Measurements from ENCODE around the gene VIT. TPM values are rescaled to one million over a fixed set of nuclear protein-coding genes. Genes with fewer than 3 reads are reported as not detected.

VIT gene
- polyA plus RNA-seq, 1 of the 3 experiments (the other 2 are of a cell fraction), result not detected

GRCh38 chr2:36698993-36699392 is 2.5 kb downstream of the VIT start:
- ChIA-PET CTCF (interaction anchor here (1.3 to 2.6 kb wide), 4 partner anchors 34 to 86 kb away, joined by 3 to 6 read pairs (median 4); no protein-coding TSS in a partner anchor), POLR2A (no interaction called here)
- WGBS (ENCODE audit: low lambda C conversion rate), result 63% methylated on average over 1 of the region's 1 CpG
- H3K4me3 ChIP-seq (ENCODE audit: low read depth in 2 of 2, low read length in 1 of 2), result no peak overlapping the region
- no peak for TF ChIP-seq IRF3 (IDR thresholded peaks at IDR 0.05; ENCODE audit: low read depth, low read length)
- TF ChIP-seq TAF1 (IDR thresholded peaks at IDR 0.05; ENCODE audit: borderline replicate concordance, low read depth, low read length), result no peak
- TF ChIP-seq RCOR1 (IDR thresholded peaks at IDR 0.05; ENCODE audit: low read length), result no peak
- TF ChIP-seq TCF12 (IDR thresholded peaks at IDR 0.05), result no peak
- no peak for TF ChIP-seq PBX3 (IDR thresholded peaks at IDR 0.05)
- no peak for TF ChIP-seq SIN3A (IDR thresholded peaks at IDR 0.05; ENCODE audit: borderline replicate concordance, low read depth, low read length)
- TF ChIP-seq MEF2A (IDR thresholded peaks at IDR 0.05; ENCODE audit: borderline replicate concordance, low read depth), result no peak
- TF ChIP-seq, protein P1, sequence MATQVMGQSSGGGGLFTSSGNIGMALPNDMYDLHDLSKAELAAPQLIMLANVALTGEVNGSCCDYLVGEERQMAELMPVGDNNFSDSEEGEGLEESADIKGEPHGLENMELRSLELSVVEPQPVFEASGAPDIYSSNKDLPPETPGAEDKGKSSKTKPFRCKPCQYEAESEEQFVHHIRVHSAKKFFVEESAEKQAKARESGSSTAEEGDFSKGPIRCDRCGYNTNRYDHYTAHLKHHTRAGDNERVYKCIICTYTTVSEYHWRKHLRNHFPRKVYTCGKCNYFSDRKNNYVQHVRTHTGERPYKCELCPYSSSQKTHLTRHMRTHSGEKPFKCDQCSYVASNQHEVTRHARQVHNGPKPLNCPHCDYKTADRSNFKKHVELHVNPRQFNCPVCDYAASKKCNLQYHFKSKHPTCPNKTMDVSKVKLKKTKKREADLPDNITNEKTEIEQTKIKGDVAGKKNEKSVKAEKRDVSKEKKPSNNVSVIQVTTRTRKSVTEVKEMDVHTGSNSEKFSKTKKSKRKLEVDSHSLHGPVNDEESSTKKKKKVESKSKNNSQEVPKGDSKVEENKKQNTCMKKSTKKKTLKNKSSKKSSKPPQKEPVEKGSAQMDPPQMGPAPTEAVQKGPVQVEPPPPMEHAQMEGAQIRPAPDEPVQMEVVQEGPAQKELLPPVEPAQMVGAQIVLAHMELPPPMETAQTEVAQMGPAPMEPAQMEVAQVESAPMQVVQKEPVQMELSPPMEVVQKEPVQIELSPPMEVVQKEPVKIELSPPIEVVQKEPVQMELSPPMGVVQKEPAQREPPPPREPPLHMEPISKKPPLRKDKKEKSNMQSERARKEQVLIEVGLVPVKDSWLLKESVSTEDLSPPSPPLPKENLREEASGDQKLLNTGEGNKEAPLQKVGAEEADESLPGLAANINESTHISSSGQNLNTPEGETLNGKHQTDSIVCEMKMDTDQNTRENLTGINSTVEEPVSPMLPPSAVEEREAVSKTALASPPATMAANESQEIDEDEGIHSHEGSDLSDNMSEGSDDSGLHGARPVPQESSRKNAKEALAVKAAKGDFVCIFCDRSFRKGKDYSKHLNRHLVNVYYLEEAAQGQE (IDR thresholded peaks at IDR 0.05; ENCODE audit: low read depth, low read length), result no peak
- no peak for TF ChIP-seq FOSL2 (IDR thresholded peaks at IDR 0.05; ENCODE audit: borderline replicate concordance, low read depth)
- TF ChIP-seq, protein P2, sequence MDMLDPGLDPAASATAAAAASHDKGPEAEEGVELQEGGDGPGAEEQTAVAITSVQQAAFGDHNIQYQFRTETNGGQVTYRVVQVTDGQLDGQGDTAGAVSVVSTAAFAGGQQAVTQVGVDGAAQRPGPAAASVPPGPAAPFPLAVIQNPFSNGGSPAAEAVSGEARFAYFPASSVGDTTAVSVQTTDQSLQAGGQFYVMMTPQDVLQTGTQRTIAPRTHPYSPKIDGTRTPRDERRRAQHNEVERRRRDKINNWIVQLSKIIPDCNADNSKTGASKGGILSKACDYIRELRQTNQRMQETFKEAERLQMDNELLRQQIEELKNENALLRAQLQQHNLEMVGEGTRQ (IDR thresholded peaks at IDR 0.05; ENCODE audit: borderline replicate concordance, low read depth, low read length), result no peak
- TF ChIP-seq, protein P3, sequence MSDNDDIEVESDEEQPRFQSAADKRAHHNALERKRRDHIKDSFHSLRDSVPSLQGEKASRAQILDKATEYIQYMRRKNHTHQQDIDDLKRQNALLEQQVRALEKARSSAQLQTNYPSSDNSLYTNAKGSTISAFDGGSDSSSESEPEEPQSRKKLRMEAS (IDR thresholded peaks at IDR 0.05; ENCODE audit: low read depth), result no peak
- no peak for TF ChIP-seq RAD21 (IDR thresholded peaks at IDR 0.05; ENCODE audit: low read length)
- TF ChIP-seq EP300 (IDR thresholded peaks at IDR 0.05; ENCODE audit: borderline replicate concordance in 1 of 2, low read depth in 1 of 2, low read length in 1 of 2), result no peak
- TF ChIP-seq CHD2 (IDR thresholded peaks at IDR 0.05; ENCODE audit: low read length, partially characterized antibody), result no peak
- no peak for TF ChIP-seq MXI1 (IDR thresholded peaks at IDR 0.05; ENCODE audit: low read depth, low read length)
- H3K9ac ChIP-seq, result no peak overlapping the region
- no peaks in the 10 kb centered on the region for H3K36me3 ChIP-seq (replicated peaks in 1 of 2; ENCODE audit: control insufficient read depth in 1 of 2, insufficient read depth in 2 of 2, low read length in 1 of 2)
- H3K79me2 ChIP-seq (ENCODE audit: insufficient read depth), result no peaks in the 10 kb centered on the region
- H3K4me2 ChIP-seq, result no peak overlapping the region
- no peaks in the 10 kb centered on the region for H3K9me2 ChIP-seq
- H2AFZ ChIP-seq (ENCODE audit: low read depth), result no peak overlapping the region
- DNase-seq, result no peak
- H3K4me1 ChIP-seq (ENCODE audit: control insufficient read depth in 1 of 2, insufficient read depth in 2 of 2, low read depth in 1 of 2, low read length in 1 of 2), result peaks cover 3 to 12% of the 10 kb centered on the region in 2 experiments; a peak in 3 of 4 replicates
- no peaks in the 10 kb centered on the region; the same call in 1 of the 2 replicates for H3K27me3 ChIP-seq (ENCODE audit: insufficient read depth)
- H3K27ac ChIP-seq (ENCODE audit: low read depth in 2 of 2, low read length in 1 of 2), result no peak overlapping the region
- peaks cover 10% of the 10 kb centered on the region for H3F3A ChIP-seq (replicated peaks; ENCODE audit: insufficient read depth)
- H4K20me1 ChIP-seq (ENCODE audit: insufficient read depth), result no peaks in the 10 kb centered on the region
- H3K9me3 ChIP-seq, result no peaks in the 10 kb centered on the region

Data from SK-N-SH (cell line).